HG03108 (cell line): ENCODE data around the gene FAM107A.

ENCODE experiments used
- ATAC-seq: cut with Tn5 transposase; IDR thresholded peaks from one replicate; pipeline ENCODE4 v1.9.1; 2021; ENCODE audit warnings: moderate library complexity; ENCODE audit not compliant: unreplicated experiment

FAM107A gene

DNA sequence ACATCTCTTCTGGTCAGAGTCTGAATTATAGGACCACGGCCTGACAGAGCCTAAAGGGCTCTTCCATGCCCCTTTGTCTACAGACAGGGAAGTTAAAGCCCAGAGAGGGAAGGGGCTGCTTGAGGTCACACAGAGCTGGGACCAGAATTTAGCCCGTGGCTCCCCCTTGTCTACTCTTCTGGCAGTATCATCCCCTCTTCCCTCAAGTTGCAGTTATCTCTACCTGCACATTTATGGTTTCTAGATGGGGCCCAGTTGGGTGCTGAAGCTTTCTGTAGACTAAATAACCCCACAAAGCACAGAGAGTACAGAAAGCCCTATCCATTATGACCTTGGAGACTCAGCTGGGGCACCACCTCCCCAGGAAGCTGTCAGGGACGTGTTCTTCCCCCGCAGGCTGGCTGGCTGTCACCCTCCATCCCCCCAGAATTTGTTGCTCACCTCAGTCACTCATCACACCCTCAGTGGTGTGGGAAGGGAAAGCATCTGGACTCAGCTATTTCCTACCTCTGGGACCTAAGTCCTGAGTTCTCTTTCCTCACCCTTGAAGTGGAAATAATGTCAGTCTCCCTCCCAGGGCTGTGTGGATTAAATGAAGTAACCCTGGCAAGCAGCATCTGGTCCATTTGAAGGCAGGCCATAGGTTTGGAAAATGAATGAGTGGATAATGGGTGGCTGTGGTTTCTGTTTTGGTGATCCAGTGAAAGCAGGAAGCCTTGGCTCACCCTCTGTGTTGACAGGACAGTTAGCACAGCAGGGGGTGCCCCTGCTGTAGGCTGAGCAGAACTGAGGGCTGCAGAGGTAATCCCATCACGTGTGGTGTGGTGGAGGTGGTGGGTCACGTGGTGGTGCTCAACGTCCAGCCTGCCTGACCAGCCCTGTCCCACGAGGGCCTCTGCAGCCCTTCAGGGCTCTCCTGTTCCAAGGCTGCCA lies 56.5 kb downstream of the FAM107A start:
- no peak for ATAC-seq

DNA sequence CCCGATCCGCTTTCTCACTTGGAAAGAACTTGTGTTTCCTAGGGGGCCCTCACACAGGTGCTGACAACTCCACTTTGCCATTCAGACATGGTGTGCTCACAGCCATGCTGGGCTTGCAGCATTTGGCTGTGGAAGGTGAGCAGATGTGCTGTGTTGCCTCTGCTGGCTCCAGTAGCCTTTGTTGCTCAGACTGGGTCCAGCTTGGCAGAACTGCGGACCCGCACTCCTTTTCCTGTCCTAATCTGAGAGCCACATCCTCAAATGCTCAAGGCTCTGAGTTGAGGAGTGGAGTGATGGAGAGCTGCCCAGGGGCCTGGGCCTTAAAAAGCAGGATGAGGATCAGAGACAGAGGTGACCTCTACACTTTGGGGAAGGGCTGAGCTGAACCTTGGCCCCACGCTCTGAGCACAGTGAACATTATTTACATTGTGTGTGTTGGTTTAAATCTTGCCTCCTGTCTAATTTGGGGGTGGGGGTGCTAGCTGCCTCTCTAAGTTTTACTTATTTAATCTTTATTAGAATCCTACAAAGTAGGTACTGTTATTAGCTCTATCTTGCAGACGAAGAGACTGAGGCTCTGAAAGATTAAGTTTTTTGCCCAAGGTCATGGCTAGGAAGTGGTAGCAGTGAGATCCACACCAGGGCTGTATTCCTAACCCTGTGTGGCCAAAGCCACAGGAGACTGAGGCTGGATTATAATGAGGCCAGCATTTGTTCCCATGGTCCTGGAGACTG lies 57.4 kb downstream of the FAM107A start:
- ATAC-seq, result no peak

DNA sequence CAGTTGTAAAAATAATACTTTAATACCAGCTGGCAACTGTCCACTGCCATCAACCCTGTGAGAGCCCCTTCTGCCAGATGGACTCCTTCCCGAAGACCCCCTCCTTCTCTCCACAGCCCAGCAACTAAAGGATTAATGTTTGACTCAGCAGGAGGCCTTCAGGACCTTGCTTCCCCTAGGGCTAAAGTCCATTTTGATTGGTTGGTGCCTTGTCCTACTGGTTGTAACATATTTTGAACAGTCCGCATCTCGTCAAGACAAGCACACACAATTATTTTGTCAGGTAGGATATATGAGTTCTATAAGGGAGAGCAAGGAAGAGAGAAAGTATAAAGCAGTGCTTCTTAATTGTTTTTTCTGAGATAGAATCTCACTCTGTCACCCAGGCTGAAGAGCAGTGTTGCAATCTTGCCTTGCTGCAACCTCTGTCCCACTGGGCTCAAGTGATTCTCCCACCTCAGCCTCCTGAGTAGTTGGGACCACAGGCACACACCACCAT lies 58.9 kb downstream of the FAM107A start:
- ATAC-seq, result no peak

DNA sequence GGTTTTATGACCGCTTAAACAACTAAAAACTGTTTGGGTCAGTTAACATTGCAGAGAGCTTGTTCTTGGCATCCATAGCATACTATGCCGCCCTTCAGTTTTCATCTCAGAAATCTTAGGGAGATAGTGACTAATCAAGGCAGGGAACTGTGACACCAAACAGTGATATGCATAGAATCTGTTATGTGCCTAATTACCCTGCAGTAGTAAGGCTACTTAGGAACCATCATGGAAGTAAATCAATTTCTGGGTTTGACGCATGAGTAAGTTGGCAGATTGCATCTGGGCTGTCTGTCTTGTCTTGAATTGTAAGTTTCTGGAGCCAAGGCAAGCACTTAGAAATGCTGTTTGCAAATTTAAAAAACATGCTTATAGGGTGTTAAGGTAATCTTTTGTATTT lies 62.8 kb downstream of the FAM107A start:
- ATAC-seq, result no peak
